GM21381 (cell line): Measurements from ENCODE around the gene HEATR5B.

ENCODE experiments used
- ATAC-seq: cut with Tn5 transposase; IDR thresholded peaks from one replicate; pipeline ENCODE4 v1.9.1; 2021; ENCODE audit warnings: mild to moderate bottlenecking, moderate library complexity; ENCODE audit not compliant: unreplicated experiment

Gene HEATR5B

DNA sequence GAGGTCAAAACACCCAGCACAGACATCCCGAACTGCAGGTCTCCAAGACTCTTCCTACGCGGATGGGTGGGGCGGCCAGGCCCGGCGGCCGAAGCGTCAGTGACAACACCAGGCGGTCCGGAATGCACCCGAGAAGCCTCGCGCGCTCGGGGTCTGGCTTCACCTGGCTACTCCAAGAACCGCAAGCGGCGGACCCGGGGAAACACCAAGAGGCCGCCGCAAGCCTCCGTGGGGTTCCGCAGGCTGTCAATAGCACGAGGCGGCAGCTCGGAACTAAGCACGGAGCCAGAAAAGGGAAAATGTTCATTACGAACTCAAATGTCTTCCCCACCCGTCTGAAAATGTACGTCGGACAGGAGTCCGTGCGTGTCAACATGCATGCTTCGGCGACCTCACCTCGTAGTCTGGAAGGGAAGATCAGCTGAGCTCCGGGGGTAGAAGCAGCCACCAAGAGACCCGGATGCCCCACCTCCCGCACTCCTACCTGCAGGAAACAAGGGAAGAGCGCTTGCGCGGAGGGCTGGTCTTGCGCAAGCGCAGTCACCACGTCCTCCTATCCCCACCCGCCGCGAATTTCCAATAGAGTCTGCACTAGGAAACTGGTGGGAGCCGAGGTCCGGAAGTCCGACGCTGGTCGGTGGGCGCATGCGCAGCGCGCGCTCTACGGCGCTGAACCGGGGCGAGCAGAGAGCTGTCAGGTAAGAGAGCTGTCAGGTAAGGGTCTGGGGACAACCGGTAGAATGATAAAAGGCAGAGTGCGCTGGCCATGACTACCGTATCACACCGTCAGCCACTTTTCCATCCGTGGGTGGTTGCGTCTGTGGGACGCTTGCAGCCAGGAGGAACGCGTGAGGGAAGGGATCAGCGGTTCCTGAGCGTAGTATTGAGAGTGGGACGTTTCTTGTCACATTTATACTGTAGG, at the start of gene HEATR5B, which contains the start of gene GPATCH11:
HEATR5B (minus strand) TSS at position 500 of the 922 bp plus-strand sequence. CDS start 958 bp downstream, outside the sequence.
GPATCH11 (plus strand) TSS at position 646 of the 922 bp plus-strand sequence. CDS start 3,864 bp downstream, outside the sequence.
- ATAC-seq: peak; percentile 76

- ATAC-seq: no peak
These were observed 48.7 kb upstream of the HEATR5B start for GRCh38 chr2:37132914-37133313.

GRCh38 chr2:37125416-37125815, 41.2 kb upstream of the HEATR5B start:
- ATAC-seq: no peak

DNA sequence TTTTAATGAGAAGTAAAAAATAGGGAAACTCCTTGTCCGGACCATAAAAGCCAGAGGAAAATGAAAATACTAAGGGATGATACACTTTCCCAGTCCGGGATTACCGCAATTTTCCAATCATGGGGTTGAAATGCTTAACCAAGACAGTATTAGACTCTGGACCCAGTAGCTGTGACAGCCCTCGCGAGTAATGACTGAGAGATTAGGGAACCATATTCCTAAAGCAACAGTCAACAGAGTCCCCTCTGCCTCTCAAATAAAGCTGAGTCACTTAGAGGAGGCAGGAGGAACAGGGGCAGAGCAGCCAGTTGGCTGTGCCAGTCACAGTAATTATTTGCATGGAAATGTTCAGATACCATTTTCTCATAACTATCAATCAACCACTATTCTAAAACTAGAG, 35.0 kb upstream of the HEATR5B start:
- no peak for ATAC-seq

DNA sequence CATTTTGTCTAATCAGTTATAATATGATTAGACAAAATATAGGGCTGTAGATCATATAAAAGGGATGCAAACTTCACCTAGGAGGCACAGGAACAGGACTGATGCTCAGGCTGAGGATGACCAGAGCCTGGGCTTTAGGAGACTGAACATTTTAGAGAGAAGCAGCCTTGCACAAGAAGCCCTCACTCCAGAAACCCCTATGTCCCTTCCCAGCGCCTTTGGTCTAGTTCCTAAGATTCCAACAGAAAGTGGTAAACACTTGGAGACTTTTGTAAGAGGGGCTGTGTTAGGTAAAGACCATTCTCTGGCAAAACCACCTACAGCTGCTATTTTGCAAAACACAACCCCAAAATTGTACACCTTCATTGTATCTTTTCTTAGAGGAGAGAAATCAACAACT, 33.4 kb upstream of the HEATR5B start:
- no peak for ATAC-seq

DNA sequence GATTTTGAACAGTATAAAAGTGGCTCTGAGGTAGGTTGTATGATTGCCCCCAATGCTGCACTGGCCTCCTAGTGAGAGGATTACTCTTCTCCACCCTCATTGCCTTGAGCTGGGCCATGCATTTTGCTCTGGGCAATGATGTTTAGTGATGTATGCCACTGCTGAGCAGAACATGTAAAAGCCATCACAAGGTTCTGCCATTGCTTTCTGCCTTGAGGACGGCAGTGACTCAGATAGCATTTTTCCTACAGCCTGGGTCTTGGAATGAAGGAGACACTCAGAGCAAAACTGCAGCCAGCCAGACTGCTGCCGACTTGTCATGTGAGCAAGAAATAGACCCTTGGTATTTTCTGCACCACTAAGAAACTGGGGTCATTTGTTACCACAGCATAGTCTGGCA, 27.8 kb upstream of the HEATR5B start:
- ATAC-seq: no peak

DNA sequence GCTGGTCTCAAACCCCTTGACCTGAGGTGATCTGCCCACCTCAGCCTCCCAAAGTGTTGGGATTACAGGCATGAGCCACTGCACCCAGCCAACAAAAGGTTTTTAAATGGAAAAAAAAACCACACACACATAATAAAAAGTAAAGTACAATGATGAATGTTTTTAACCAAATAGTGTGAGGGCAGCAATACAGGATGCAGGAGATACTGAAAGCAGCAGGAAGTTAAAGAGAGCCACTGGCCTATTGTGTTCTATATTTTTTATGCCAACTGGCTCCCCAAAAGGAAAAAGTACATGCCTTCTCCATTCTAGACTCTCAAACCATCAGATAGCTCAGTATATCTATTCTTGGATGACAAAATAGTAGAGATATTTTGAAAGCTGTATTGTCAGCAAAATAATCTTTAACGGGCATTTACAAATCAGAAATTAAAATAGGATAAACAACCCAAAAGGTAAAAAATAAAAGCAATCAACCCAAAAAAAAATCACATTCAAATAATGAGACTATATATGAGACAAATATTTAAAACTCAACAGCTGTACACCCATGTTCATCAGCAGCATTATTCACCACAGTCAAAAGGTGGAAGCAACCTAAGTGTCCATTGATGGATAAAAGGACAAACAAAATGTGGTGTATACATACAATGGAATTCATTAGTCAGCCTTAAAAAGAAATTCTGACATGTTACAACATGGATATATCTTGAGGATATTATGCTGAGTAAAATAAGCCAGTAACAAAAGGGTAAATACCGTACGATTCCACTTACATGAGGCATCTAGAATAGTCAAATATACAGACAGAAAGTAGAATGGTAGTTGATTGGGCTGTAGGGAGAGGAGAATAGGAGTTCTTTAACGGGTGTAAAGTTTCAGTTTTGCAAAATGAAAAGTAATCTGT, 26.4 kb upstream of the HEATR5B start:
- ATAC-seq: no peak

DNA sequence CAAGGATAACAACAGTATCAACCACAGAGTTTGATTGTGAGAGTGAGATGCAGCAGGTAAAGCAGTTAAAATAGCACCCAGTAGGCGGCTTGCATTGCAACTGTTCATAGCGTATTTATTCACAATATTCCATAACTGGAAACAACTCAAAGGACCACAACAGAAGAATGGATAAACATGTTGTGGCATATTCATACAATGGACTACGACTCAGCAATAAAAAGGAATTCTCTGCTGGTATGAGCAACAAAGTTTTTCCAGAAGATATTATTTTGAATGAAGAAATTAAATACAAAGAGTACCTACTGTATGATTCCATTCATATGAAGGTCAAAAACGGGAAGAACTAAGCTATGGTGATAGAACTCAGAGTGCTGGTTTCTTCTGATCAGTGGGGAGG, 25.4 kb upstream of the HEATR5B start:
- ATAC-seq: no peak

DNA sequence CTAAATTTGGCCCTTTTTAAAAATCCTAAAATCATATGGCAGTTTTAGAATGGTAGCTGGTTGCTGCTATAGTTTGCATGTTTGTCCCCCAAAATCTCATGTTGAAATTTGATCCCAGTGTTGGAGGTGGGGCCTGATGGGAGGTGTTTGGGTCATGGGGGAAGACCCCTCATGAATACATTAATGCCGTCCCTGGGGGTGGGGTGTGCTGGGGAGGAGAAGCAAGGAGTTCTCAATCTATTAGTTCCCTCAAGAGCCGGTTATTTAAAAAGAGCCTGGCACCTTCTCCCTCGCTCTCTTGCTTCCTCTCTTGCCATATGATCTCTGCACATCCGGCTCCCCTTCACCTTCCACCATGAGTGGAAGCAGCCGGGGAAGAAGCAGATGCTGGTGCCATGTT, 21.0 kb upstream of the HEATR5B start:
- ATAC-seq: no peak

DNA sequence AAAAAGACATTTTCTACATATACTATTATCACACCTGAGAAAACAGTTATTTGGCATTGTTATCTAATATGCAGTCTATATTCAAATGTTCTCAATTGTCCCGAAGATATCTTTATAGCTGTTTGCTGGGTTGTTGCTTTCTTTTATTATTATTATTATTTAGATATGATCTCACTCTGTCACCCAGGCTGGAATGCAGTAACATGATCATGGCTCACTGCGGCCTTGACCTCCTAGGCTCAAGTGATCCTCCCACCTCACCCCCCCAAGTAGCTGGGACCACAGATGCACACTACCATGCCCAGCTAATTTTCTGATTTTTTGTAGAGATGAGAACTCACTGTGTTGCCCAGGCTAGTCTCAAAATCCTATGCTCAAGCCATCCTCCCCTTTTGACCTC, 20.0 kb upstream of the HEATR5B start:
- ATAC-seq: no peak

DNA sequence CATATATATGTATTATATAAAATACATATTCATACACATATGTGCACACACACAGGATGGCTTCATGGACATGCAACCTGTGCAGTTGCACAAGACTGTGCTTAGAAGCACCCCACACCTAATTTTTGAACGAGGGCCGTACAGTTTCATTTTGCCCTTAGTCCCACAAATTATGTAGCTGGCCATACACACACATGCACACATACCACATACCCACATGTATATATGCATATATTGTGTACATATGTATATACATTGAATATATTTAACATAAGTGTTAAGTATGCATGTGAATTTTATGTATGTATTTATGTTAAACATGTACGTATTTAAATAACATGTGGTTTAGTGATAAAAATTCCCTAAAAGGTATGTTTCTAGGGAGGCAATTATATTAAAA, 18.4 kb upstream of the HEATR5B start:
- ATAC-seq: no peak

DNA sequence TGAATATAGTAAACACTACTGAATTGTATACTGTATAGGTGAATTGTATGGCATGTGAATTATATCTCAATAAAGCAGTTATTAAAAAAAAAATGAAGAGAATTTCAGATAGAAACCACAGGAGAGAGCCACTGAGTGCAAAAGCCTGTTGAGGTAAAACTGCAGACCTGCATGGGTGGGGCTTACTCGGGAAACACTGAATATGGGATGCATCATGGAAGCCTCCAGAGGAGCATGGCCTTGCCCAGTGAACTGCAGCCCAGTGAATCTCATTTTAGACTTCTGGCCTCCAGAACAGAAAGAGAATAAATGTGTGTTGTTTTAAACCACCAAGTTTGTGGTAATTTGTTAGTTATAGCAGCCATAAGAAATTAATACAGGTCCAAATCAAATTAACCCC, 15.9 kb upstream of the HEATR5B start:
- no peak for ATAC-seq

GRCh38 chr2:37098416-37099118, 14.4 kb upstream of the HEATR5B start:
- ATAC-seq: no peak

GRCh38 chr2:37096568-37096967, 12.4 kb upstream of the HEATR5B start:
- ATAC-seq: no peak

- ATAC-seq: peak; percentile 48
These were observed 7.7 kb upstream of the HEATR5B start for GRCh38 chr2:37091873-37092272.

DNA sequence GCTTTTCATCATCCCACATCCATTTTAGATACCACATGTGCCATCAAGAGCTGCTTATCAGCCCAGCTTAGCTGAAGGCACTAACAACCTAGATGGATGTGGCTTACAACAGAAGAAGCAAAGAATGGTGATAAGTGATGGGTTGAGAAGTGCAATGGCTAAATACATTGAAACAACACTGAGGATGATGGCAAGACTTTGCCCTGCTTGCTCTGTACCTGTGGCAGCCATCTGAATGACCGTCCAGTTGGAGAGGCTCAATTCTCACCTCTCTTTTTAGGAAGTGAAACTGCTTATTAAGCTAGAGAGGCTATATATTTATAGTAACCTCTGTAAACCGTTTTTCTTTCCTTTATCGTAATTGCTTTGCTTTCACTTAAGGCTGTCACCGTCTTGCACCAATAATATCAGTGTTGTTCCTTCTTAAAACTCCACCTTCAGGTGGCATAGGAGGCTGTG, 5.9 kb upstream of the HEATR5B start:
- ATAC-seq: peak; percentile 86

DNA sequence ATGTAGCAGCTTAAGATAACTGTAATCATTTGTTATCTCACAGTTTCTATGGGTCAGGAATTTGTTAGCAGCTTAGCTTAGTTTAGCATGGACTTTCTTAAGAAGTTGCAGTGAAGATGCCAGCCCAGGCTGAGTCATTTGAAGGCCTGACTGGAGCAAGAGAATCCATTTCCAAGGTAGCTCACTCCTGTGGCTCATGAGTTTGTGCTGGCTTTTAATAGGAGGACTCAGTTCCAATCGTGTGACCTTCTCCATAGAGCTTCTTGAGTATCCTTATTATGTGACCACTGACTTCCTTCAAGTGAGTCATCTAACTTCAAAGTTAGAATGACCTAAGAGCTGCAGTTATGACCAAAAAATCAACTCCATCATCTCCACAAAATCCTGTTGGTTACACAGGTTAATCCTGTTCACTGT, 1.6 kb upstream of the HEATR5B start:
- ATAC-seq: no peak

GRCh38 chr2:37084797-37085196, 625 bp upstream of the HEATR5B start:
- ATAC-seq: no peak

DNA sequence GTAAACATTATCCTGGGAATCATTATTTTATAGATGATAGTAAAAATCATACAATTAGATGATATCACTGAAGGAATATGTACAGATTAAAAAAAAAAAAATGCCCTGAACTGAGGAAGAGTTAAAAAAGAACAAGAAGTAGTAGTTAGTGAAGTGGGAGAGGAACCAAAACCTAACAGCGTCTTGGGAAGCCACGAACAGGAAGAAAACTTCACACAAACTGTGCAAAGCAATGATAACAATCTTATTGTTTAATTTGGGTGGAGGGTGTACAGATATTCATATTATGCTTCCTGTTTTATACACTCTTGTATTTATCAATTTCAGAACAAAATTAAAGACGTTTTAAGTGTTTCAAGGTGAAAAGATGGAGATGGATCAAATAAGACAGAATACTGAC, 3.5 kb downstream of the HEATR5B start:
- no peak for ATAC-seq

- no peak for ATAC-seq
These were observed 3.9 kb downstream of the HEATR5B start for GRCh38 chr2:37080266-37080665.

GRCh38 chr2:37070931-37071330, 13.2 kb downstream of the HEATR5B start:
- ATAC-seq: no peak
